H1 (cell line): ENCODE measurements around the gene SPATA7. TPM values are rescaled to one million over a fixed set of nuclear protein-coding genes. Genes with fewer than 3 reads are reported as not detected.

ENCODE experiments used
- TAF1 ChIP-seq: IDR thresholded peaks from 2 replicates; pipeline ENCODE4 v1.6.1; 2011; ENCODE audit warnings: mild to moderate bottlenecking, low read depth, low read length
- polyA plus RNA-seq, 7 experiments: library from polyadenylated mRNA; depleted of rRNA in 3 of 7; stranded (reverse) in 5 of 7; unstranded in 2 of 7; fragments of >200 nt in 5 of 7; fragments of 200-250 nt in 2 of 7; gene quantifications; 1 replicate in 5 of 7; 2 replicates in 1 of 7; 4 replicates in 1 of 7; pipeline versions ENCODE4 v1.2.1 to v1.2.3, GENCODE V29; 2011 to 2013; ENCODE audit warnings: missing spikeins in 2 of 7, mixed read lengths in 2 of 7
- total RNA-seq: library from RNA; stranded (reverse); fragmentation: NEBNext Ultra II Directional; extraction: Animal tissue kit (Norgen Biotek cat#: 25700); gene quantifications from 2 replicates; pipeline ENCODE4 v1.2.1, GENCODE V29; 2021

Gene SPATA7
- total and polyA plus RNA-seq, 2 of the 8 experiments (the other 6 are each of a cell fraction or from before 2014, with no cell fraction given): 3.8 to 6.7 TPM

- TF ChIP-seq TAF1: no peak
Measured at GRCh38 chr14:88481794-88482193, 96.3 kb downstream of the SPATA7 start (continued).
